ENCODE measurements around the gene SENP6.
"Not testable (repeated sequence)": the region's sequence is repeated elsewhere in the genome, so short reads cannot be mapped to it uniquely, and the experiment has no call there.

SENP6 gene

DNA sequence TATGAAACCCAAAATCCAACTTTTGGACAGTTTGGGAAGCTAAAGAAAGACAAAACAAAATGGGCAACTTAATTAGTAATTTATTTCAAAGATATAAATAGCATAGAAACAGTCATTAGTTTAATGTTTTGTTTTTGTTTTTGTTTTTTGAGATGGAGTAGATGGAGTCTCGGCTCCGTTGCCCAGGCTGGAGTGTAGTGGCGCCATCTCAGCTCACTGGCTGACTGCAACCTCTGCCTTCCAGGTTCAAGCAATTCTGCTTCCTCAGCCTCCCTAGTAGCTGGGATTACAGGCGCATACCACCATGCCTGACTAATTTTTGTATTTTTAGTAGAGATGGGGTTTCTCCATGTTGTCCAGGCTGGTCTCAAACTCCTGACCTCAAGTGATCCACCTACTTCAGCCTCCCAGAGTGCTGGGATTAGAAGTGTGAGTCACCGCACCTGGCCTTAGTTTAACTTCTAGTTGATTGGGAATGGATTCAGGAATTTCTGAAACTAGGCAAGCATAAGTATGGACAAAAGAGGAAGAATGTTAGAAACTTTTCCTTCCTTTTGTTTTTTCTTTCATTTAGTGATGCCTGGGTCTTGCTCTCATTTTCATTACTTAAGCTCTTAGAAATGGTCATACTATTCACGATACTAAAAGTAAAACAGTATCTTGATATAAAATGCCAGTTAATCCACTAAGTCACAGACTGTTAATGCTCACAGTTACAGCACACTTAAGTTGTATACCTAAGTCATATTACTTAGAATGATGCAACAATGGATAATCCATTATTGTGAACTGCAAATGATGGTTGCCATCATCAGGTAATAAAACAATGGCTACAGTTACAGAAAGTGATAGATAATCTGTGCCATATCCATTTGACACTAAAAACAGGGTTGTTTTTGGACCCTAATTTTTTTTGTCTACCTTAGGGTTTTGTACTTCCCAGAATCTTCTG, 8.2 kb downstream of the SENP6 start:
- no peak for DNase-seq (ENCODE audit: low spot score)

DNA sequence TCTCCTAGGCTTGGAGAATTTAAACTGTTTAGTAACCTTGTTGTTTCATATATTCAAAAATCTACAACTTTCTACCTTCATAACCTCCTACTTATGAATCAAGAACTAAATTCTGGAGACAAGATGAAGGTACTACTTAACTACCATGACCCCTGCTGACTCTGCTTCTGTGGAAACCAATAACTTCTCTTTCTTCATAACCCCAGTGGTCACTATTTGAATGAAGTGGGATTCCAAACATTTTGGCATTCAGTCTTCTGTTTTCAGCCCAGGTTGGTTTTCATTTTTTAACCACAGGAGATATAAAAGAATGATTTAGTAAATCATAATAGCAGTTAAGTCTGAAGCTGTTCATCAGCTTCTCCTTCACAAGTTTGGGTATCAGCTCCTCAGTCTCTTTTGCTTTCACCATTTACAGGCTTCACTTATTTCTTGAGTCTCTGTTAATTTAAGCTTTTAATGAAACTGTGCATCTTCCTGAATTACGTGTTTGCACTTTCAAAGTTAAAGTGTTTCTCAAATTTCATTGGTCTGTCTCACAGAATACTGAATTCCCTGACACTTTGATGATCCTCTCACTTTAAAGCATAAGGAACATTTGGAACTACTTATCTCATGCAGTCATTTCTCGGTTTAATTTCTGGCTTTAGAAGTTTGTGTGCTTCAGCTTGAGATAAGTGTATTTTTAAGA, 9.5 kb downstream of the SENP6 start:
- no peak for DNase-seq (ENCODE audit: low spot score)

DNA sequence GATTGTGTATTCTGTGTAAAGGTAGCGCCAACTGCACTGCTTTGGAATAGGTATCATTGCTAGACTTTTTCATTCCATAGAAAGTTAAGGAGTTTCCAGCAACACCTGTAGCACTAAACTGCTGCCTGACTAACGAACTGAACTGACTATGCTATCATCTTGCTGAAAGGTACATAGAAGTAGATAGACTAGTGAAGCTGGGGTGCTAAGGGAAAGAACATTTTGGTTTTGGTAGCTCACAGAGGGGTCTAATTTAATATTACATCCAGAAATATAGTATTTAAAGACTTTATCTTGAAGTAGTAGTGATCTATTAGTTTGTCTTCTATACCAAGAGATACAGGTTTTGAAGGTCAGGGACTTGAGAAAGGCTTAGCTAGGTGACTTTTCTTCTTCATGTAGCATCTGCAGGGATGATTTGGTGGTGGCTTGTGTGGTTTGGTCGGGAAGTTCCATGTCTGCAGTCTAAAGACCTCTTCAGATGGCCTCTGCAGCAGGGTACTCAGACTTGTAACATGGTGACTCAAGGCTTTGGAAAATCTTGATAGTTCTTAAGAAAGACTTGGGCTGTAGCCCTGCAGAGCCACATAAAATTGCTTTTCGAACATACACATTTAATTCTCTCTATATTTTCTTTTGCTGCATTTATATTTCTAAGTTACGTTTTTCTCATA, 10.2 kb downstream of the SENP6 start:
- no peak for DNase-seq (ENCODE audit: low spot score)

DNA sequence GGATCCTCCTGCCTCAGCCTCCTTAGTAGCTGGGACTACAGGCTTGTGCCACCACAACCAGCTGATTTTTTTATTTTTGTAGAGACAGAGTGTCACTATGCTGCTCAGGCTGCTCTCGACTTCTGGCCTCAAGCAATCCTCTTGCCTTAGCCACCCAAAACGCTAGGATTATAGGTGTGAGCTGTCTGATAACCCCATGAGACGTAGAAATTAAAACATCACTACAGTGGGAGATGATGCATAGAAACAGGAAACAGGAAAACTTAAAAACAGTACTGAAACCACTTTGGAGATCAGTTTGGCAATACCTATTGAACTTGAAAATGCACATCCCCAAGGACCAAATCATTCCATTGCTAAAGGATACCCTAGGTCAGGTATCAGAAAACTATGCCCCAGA, 10.8 kb downstream of the SENP6 start:
- DNase-seq (ENCODE audit: low spot score), result no peak

DNA sequence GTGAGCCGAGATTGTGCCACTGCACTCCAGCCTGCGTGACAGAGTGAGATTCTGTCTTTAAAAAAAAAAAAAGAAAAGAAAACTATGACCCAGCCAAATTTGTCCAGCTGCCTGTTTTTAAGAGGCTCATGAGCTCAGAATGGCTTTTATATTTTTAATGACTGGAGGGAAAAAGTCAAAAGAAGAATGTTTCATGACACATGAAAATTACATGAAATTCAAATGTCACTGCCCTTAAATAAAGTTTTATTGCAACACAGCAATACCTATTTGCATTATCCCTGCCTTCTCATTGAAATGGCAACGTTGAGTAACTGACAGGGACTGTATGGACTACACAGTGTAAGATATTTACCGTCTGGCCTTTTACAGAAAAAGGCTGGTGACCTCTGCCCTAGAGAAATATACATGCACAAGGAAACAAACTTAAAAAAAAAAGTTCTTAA, 11.4 kb downstream of the SENP6 start:
- no peak for DNase-seq (ENCODE audit: low spot score)

DNA sequence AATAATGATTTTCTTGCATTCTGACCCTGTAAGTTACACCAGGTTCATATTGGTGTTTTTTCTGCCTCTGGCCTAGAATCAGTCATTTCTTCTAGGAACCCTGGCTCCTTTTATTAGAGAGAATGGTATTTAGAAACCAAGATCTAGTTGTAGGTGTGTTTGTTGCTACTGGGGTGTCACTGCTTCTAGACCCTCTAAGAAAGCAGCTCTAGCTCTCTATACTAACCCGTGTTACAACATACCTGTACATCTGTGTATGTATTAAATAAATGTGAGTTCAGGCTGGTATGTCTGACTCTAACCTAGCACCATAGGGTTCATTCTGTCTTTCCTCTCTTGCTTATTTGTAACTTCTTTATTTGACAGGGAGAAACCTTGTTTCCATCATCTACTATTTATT, 16.8 kb downstream of the SENP6 start:
- no peak for DNase-seq (ENCODE audit: low spot score)

DNA sequence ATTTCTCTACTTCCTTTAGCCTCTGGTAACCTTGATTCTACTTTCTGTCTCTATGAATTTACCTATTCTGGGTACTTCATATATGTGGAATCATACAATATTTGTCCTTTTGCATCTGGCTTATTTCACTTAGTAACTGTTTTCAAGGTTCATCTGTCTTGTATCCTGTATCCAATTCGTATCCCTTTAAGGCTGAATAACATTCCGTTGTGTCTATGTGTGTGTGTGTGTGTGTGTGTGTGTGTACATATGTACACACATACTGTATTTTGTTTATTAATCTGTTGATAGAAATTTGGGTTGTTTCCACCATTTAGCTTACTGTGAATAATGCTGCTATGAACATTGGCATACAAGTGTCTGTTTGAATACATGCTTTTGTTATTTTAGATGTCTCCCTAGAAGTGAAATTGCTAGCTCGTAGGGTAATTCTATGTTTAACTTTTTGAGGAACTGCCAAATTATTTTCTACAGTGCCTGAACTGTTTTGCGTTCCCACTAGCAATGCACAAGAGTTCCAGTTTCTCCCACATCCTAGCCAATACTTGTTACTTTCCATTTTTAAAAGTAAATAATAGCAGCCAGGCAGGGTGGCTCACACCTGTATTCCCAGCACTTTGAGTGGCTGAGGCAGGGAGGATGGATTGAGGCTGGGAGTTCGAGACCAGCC, 17.7 kb downstream of the SENP6 start:
- no peak for DNase-seq (ENCODE audit: low spot score)

DNA sequence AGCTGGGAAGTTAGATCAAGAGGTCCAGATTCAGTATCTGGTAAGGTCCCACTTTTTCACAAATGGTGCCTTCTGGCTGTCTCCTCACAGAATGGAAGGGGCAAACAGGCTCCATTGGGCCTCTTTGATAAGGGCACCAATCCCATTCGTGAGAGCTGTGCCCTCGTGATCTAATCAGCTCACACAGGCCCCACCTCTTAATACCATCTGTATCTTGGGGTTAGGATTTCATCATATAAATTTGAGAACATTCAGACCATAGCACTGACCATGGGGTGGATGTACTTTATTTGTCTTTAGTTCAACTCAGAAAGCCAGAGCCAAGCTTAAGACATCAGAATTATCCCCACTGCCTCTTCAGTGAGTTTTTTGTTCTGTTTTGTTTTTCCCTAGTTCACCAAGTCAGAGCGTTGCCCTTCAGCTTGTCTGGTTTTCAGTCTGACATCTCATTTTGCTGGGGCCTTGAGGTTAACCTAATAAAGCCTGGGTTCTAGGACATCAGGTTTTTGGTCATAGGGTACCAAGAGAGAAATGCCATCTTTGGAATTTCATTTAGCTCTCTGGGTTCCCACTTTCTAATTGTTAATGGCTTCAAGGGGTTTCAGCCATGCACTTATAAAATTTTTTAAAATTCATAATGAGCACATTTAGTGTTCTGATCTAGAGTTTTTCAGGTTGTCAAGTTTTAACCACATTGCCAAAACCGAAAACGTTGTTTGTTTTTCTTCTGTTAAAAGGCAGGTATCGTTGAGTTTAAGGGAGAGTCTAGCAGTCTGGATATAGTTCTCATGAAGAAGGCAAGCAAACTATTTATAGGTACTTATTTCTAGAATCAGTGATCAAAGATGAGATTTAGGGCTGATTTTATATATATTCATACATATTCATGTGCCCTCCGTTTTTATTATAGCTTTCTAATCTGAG, 19.0 kb downstream of the SENP6 start:
- no peak for DNase-seq (ENCODE audit: low spot score)

DNA sequence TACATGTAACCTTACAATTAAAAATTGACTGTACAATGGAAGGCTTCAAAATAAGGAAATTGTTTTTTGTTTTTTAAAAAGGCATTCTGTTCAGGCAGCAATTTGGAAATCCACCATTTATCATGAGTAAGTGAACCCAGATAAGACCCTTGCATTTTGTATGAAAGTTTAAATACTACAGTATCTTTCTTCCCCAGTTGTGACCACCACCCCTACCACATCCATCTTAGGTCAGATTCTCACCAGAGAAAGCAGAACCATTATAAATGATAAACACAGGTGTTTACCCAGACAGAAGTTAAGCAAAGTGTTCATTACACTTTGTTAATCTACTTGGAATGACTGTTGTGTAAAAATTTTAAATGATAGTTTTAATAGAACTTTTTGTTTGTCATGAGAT, 20.2 kb downstream of the SENP6 start:
- no peak for DNase-seq (ENCODE audit: low spot score)

DNA sequence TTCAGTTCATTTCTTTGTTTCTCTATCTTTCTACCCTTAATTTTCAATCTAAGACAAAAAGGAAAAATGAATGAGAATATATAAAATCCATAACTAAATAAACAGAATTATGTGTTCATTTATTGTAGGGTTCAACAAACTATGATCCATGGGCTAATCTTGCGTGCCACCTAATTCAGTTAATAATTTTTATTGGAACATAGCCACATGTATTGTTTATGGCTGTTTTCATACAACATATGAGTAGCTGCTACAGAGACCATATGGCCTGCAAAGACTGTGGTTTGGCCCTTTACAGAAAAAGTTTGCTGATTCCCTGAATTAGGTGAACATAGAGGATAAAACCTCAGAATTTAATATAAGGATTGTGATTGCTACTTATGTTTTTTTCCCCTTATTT, 21.8 kb downstream of the SENP6 start:
- no peak for DNase-seq (ENCODE audit: low spot score)

DNA sequence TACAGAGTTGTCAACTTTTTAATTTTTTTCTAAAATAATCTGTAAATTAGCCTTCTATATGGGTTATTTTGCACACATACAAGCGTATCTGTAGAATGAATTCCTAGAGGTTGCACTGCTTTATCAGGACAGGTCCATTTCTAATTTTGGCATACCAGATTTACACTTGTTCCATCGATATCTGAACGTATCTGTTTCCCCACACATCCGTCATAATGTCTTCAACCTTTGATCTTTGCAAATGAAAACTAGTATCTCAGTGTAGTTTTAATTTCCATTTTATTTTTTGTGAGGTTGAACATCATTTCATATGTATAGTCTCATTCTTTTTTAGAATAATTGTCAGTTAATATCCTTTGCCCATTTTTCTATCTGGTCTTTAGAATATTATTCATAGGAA, 22.7 kb downstream of the SENP6 start:
- no peak for DNase-seq (ENCODE audit: low spot score)

DNA sequence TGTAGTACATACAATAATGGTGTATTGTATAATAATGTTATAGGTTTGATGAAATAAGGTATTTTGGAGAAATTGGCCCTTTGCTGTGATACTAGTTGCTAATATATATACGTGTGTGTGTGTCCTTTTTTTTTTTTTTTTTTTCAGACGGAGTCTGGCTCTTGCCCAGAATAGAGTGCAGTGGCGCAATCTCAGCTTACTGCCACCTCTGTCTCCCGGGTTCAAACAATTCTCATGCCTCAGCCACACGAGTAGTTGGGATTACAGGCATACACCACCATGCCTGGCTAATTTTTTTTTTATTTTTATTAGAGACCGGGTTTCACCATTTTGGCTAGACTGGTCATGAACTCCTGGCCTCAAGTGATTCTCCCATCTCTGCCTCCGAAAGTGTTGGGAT, 23.3 kb downstream of the SENP6 start:
- no peak for DNase-seq (ENCODE audit: low spot score)

DNA sequence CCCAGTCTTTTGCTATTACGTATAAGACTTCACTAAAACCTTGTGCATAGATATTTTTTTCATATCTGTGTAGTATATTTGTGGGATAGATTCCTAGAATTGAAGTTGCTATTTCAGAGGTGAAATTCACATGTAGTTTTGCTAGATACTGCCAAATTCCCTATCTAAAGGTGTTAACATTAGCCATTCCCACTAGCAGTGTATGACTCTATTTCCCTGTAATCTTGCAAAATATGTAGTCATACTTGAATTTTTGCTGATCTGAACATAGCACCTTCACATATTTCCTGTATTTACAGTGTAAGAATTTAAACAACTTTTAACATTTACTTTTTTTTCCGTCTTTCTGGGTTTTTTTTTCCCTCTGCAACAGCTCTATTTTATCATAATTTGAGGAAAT, 24.9 kb downstream of the SENP6 start:
- no peak for DNase-seq (ENCODE audit: low spot score)

DNA sequence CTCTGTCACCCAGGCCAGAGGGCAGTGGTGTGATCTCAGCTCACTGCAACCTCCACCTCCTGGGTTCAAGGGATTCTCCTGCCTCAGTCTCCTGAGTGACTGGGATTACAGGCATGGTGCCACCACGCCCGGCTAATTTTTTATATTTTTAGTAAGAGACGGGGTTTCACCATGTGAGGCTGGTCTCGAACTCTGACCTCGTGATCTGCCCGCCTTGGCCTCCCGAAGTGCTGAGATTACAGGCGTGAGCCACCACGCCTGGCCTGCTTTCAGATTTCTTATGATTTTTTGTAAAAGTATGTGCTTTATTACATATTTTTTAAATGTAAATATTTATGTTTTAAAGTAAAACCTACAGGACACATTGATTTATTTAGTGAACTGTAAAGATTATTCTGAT, 26.0 kb downstream of the SENP6 start:
- not testable (repeated sequence) for DNase-seq (ENCODE audit: low spot score)

DNA sequence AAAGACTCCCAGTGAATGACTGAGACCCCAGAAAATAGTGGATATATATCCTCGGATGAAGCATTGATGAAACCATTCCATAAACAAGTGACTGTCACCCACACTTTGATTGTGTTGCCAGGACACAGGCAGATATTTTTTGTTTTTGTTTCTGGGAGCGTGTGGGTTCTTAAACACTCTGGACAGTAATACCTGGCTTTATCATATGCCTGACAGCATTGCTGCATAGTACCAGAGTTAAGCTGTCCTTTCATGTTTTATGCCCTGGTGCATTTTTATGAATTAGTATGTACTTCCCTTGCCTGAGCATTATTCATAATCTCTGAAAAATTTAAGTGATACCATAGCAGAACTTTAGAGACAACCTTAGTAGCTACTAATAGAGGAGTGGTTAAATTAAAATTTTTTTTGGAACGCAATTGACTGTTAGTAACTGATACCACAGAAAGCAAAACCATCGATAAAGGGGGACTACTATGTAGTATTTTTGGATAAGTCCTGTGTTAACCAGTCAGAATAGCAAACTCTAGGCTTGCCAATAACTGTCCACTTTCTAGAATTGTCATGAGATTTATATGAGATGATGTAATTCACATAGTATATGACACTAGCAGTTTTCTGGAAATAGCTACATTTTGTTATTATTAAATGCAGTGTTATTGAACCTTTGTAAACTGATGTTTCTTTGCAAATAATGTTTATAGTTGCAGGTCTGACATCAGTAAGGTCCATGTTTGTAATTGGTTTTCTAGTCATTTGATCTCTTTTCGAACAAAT, 30.4 kb downstream of the SENP6 start:
- no peak for DNase-seq (ENCODE audit: low spot score)

DNA sequence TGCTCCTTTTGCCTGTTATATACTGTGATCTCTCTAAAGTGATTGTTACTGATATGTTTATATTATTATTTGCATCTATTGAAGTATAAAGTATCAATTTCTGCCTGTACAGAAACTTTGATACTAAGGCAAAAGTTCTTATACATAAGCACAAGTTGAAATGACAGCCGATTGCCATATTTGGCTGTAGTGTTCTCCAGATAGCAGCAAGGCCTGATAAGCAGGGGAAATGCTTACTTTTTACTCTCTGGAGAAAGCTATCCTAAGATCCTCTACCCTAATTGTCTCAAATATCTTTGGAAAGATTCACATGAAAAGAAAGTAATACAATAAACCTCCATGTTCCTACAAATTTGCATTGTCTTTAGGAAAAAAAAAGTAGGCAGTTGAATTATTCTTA, 31.4 kb downstream of the SENP6 start:
- no peak for DNase-seq (ENCODE audit: low spot score)

DNA sequence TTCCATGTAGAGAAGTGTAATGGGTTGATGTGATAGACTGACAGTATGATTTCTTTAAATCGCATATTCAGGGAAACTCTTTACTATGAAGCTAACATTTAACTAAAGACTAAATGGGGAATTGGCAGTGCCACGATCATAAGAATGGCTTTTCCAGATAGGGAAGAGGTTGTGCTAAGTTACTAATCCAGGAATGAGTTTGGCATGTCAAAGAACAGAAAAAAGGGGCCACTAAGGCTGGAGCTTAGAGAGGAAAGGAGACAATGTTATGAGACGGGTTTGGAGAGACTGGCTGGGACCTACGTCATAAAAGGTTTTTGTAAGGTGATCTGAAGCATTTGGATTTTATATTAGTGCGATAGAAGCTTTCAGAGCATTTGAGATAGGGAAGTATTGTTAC, 40.6 kb downstream of the SENP6 start:
- no peak for DNase-seq (ENCODE audit: low spot score)

DNA sequence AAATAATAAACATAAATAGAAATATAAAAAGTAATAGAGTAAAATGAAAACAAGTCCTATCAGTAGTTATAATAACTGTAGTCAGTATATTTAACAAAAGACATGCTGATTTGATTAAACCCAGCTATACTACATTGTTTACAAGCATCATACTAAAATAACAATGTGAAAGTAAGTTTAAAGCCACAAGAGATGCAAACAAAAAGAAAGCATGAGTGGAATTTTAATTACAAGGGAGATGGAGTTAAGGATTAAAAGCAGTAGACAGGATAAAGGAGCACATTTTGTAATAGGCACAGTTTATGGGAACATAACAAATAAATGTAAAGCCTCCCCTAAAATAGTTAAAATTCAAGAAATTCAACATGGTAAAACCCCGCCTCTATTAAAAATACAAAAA, 41.5 kb downstream of the SENP6 start:
- no peak for DNase-seq (ENCODE audit: low spot score)

DNA sequence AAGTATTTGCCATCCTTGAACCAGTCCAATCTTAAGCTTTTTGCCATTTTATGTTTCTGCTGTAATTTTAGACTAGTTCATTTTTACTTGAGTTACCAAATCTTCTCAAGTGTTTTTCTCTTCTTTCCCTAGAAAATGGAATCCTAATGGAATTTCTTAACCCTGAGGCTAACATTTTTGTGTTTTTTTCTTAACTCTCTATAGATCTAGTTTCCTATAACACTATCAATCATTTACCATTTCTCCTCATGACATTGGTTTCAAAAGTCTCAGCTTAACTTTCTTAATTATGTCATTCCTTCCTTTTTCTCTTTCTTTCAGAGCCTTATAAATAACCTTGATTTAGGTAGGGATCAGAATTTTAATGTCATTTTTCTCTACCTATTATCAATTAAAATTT, 54.8 kb downstream of the SENP6 start:
- DNase-seq (ENCODE audit: low spot score), result no peak

DNA sequence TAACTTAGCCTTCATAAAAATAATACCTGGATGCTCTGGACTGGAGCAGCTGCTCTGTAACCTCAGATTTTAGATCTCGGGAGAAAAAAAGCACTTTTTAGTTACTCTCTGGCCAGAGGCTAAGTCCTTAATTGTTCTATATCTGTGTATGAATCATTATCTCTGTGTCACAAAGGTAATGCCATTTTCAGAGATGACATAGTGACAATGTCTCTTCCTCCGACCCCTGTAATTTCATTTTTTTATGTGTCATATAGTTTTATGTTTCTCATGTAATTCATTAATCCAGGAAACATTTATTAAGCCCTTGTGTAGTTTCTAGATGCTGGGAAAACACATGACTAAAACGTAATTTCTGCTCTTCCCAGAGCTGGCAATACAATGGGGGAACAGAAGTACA, 55.6 kb downstream of the SENP6 start:
- DNase-seq (ENCODE audit: low spot score), result no peak

Measured in putamen (tissue), 1 donor.